Hepatocyte (in vitro differentiated cells): Measurements from ENCODE around the gene SNRPA1. TPM values are rescaled to one million over a fixed set of nuclear protein-coding genes. Genes with fewer than 3 reads are reported as not detected.

ENCODE experiments used
- DNase-seq: peaks from one replicate; pipeline ENCODE4 v3.0.0-alpha.2; 2016; ENCODE audit warnings: low spot score
- H2AFZ ChIP-seq: fragments of 200-600 bp; sonication (generic); 2 replicates; pipeline ENCODE4 v1.6.0; 2016; ENCODE audit warnings: antibody characterized with exemption, mild to moderate bottlenecking
- H3K27ac ChIP-seq: fragments of 200-600 bp; sonication (generic); 2 replicates; pipeline ENCODE4 v1.5.1; 2016; ENCODE audit warnings: mild to moderate bottlenecking
- H3K27me3 ChIP-seq: fragments of 200-600 bp; sonication (generic); 2 replicates; pipeline ENCODE4 v1.6.1; 2016
- H3K36me3 ChIP-seq: fragments of 200-600 bp; sonication (generic); replicated peaks from 2 replicates; pipeline ENCODE4 v1.5.1; 2016; ENCODE audit warnings: low read depth; ENCODE audit not compliant: insufficient read depth
- H3K4me1 ChIP-seq: fragments of 200-600 bp; sonication (generic); 2 replicates; pipeline ENCODE4 v1.5.1; 2016; ENCODE audit warnings: mild to moderate bottlenecking, moderate library complexity; ENCODE audit not compliant: insufficient read depth
- H3K4me2 ChIP-seq: fragments of 200-600 bp; sonication (generic); 2 replicates; pipeline ENCODE4 v1.6.0; 2016
- H3K4me3 ChIP-seq: fragments of 200-600 bp; sonication (generic); 2 replicates; pipeline ENCODE4 v1.5.1; 2016; ENCODE audit warnings: mild to moderate bottlenecking
- H3K79me2 ChIP-seq: fragments of 200-600 bp; sonication (generic); 2 replicates; pipeline ENCODE4 v1.6.0; 2017; ENCODE audit warnings: mild to moderate bottlenecking
- H3K9me2 ChIP-seq: fragments of 200-600 bp; sonication (generic); replicated peaks from 2 replicates; pipeline ENCODE4 v1.6.0; 2017; ENCODE audit warnings: mild to moderate bottlenecking; ENCODE audit not compliant: insufficient read depth
- H3K9me3 ChIP-seq: fragments of 200-600 bp; sonication (generic); 2 replicates; pipeline ENCODE4 v1.5.1; 2016; ENCODE audit warnings: low read depth, mild to moderate bottlenecking
- H4K20me1 ChIP-seq: fragments of 200-600 bp; sonication (generic); 2 replicates; pipeline ENCODE4 v1.6.0; 2016; ENCODE audit warnings: mild to moderate bottlenecking; ENCODE audit not compliant: insufficient read depth, poor library complexity, severe bottlenecking
- EZH2 ChIP-seq: fragments of 200-600 bp; sonication (generic); IDR thresholded peaks from 2 replicates; pipeline ENCODE4 v1.6.1; 2016; ENCODE audit warnings: antibody characterized with exemption, mild to moderate bottlenecking, borderline replicate concordance
- EZH2phosphoT487 ChIP-seq: fragments of 200-600 bp; sonication (generic); IDR thresholded peaks from one replicate; pipeline ENCODE4 v1.6.1; 2018; ENCODE audit warnings: antibody characterized with exemption, mild to moderate bottlenecking, low read depth, moderate library complexity; ENCODE audit not compliant: unreplicated experiment, severe bottlenecking
- WGBS: methylation state at CpG from one replicate; pipeline ENCODE4 v1.1.6; 2016; ENCODE audit warnings: low lambda C conversion rate; ENCODE audit errors: missing lambda C conversion rate; 5-methylcytosine and 5-hydroxymethylcytosine counted together
- polyA plus RNA-seq: library from polyadenylated mRNA; unstranded; fragments of >200 nt; fragmentation: Nextera tagmentation; extraction: Ambion mirVana; gene quantifications from 2 replicates; pipeline ENCODE4 v1.2.1, GENCODE V29; 2016
- total RNA-seq: library from RNA; depleted of rRNA; stranded (reverse); fragments of >200 nt; gene quantifications from 2 replicates; pipeline ENCODE4 v1.2.3, GENCODE V29; 2014
- TF ChIP-seq, protein P1 (sequence below): fragments of 200-600 bp; sonication (generic); IDR thresholded peaks from 2 replicates; pipeline ENCODE4 v1.5.1; 2016; ENCODE audit warnings: antibody characterized with exemption, mild to moderate bottlenecking; ENCODE audit not compliant: poor library complexity

The SNRPA1 gene
- total and polyA plus RNA-seq, 2 experiments from 2014 or later: 54.7 to 110 TPM

GRCh38 chr15:101243420-101243819 is 51.6 kb downstream of the SNRPA1 start:
- no peak for DNase-seq
- H3K4me1 ChIP-seq: peaks cover 24% of the 10 kb centered on the region
- 82% methylated on average over 9 of the region's 9 CpGs for WGBS
- no peak overlapping the region for H3K27ac ChIP-seq
- no peak overlapping the region for H3K4me2 ChIP-seq
- H3K4me3 ChIP-seq: no peak overlapping the region
- no peaks in the 10 kb centered on the region for H3K9me2 ChIP-seq
- no peak overlapping the region for H2AFZ ChIP-seq
- H3K79me2 ChIP-seq: peaks cover 100% of the 10 kb centered on the region
- no peaks in the 10 kb centered on the region for H3K9me3 ChIP-seq
- H3K27me3 ChIP-seq: no peaks in the 10 kb centered on the region
- no peaks in the 10 kb centered on the region for H3K36me3 ChIP-seq
- H4K20me1 ChIP-seq: peaks cover 76% of the 10 kb centered on the region
- TF ChIP-seq EZH2phosphoT487 (no peak), EZH2 (no peak)
- TF ChIP-seq, protein P1, sequence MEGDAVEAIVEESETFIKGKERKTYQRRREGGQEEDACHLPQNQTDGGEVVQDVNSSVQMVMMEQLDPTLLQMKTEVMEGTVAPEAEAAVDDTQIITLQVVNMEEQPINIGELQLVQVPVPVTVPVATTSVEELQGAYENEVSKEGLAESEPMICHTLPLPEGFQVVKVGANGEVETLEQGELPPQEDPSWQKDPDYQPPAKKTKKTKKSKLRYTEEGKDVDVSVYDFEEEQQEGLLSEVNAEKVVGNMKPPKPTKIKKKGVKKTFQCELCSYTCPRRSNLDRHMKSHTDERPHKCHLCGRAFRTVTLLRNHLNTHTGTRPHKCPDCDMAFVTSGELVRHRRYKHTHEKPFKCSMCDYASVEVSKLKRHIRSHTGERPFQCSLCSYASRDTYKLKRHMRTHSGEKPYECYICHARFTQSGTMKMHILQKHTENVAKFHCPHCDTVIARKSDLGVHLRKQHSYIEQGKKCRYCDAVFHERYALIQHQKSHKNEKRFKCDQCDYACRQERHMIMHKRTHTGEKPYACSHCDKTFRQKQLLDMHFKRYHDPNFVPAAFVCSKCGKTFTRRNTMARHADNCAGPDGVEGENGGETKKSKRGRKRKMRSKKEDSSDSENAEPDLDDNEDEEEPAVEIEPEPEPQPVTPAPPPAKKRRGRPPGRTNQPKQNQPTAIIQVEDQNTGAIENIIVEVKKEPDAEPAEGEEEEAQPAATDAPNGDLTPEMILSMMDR: no peak

DNA sequence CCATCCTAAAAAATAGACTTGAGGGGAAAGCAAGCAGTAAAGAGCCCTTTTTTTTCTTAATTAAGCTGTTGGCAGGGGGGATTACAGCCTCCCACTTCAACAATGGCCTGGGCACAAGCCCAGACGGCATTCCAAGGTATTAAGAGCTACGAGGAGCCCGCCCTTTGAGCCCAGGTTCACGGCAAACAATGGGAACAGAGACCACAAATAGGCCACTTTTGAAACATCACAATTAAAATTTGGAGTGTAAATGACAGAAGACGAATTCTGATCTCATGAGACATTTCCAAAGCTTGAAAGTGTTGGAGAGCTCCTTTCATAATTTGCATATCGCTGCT is 52.1 kb downstream of the SNRPA1 start:
- Histone ChIP-seq H3K9me3 (no peaks in the 10 kb centered on the region), H4K20me1 (peaks cover 71% of the 10 kb centered on the region), H3K79me2 (peaks cover 100% of the 10 kb centered on the region), H3K4me2 (no peak overlapping the region), H3K4me3 (no peak overlapping the region), H3K27me3 (no peaks in the 10 kb centered on the region), H3K9me2 (no peaks in the 10 kb centered on the region), H3K27ac (no peak overlapping the region), H3K4me1 (peaks cover 24% of the 10 kb centered on the region), H3K36me3 (no peaks in the 10 kb centered on the region), H2AFZ (no peak overlapping the region)
- DNase-seq: no peak
- TF ChIP-seq EZH2phosphoT487 (no peak), EZH2 (no peak)
- TF ChIP-seq, protein P1: no peak
- WGBS: 73% methylated on average over 6 of the region's 6 CpGs

DNA sequence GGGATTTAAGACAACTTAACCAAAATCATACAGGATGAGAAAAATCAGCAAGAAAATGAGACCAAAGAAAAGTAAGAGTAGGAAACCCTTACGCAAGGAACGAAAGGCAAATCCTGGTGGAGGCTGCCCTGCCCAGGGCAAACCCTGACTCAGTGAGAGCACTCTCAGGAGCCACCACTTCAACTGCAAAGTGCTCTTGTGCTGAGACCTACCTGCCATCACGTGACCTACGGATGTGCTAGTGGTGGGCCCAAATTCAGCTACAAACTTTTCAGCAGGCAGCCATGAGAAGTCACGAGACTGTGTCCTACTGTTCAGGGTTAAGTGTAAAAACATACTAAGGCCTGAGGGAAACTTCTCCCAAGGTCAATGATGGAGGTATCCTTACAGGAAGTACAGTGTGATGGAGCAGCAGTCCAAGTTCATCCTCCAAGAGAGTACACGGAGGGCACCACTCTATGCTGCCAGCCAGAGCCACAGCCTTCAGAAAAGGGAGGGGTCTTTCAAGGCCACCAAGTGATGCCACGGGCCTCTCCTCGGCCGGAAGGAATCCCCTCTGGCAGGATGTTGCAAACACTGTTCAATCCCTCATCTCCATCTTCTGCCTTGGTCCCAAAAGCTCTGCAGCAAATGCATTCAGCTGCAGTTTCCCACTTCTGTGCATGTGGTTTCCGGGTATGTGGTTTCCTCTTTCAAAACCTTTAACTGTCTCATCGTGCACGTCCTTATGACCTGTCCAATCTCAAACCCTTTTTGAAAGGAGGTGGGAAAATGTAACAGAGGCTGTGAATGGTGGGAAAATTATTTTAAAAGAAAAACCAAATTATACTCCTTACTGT is 52.7 kb downstream of the SNRPA1 start:
- Histone ChIP-seq H3K79me2 (peaks cover 100% of the 10 kb centered on the region), H3K4me1 (peaks cover 24% of the 10 kb centered on the region), H3K9me3 (no peaks in the 10 kb centered on the region), H3K36me3 (no peaks in the 10 kb centered on the region), H3K4me3 (no peak overlapping the region), H3K27me3 (no peaks in the 10 kb centered on the region), H3K4me2 (no peak overlapping the region), H2AFZ (no peak overlapping the region), H3K9me2 (no peaks in the 10 kb centered on the region), H3K27ac (no peak overlapping the region), H4K20me1 (peaks cover 66% of the 10 kb centered on the region)
- 75% methylated on average over 12 of the region's 12 CpGs for WGBS
- no peak for DNase-seq
- TF ChIP-seq, protein P1: no peak
- TF ChIP-seq EZH2 (no peak), EZH2phosphoT487 (no peak)
